Measurements from ENCODE around the gene MIA2. TPM values are rescaled to one million over a fixed set of nuclear protein-coding genes. Genes with fewer than 3 reads are reported as not detected.
"Not testable (repeated sequence)": the region's sequence is repeated elsewhere in the genome, so short reads cannot be mapped to it uniquely, and the experiment has no call there.

MIA2 gene
- 10 to 100 TPM; 13.8 to 19.4 (median 16.7) TPM for total RNA-seq

GRCh38 chr14:39233680-39234326 is at the start of gene MIA2:
TSS of gene MIA2 (plus strand) at chr14:39233915. CDS start at chr14:39234115, 200 bp downstream.
- DNase-seq (ENCODE audit: low spot score) (no peak), ATAC-seq (ENCODE audit: low FRiP score) (no peak)
- TF ChIP-seq CTCF (IDR thresholded peaks at IDR 0.05), result no peak

GRCh38 chr14:39184628-39185255 is 49.0 kb upstream of the MIA2 start:
- DNase-seq (ENCODE audit: low spot score) (no peak), ATAC-seq (ENCODE audit: low FRiP score) (no peak)
- no peak for TF ChIP-seq CTCF (IDR thresholded peaks at IDR 0.05)

- DNase-seq (ENCODE audit: low spot score) (no peak), ATAC-seq (ENCODE audit: low FRiP score) (no peak)
- no peak for TF ChIP-seq CTCF (IDR thresholded peaks at IDR 0.05)
Observed at GRCh38 chr14:39185256-39186049, 48.3 kb upstream of the MIA2 start.

GRCh38 chr14:39186941-39187525 is 46.7 kb upstream of the MIA2 start:
- DNase-seq (ENCODE audit: low spot score) (no peak), ATAC-seq (ENCODE audit: low FRiP score) (no peak)
- no peak for TF ChIP-seq CTCF (IDR thresholded peaks at IDR 0.05)

GRCh38 chr14:39203659-39204606 is 29.8 kb upstream of the MIA2 start:
- ATAC-seq (ENCODE audit: low FRiP score), result no peak
- no peak for DNase-seq (ENCODE audit: low spot score)
- TF ChIP-seq CTCF (IDR thresholded peaks at IDR 0.05), result no peak

- not testable (repeated sequence) for ATAC-seq (ENCODE audit: low FRiP score); DNase-seq (ENCODE audit: low spot score)
Observed at GRCh38 chr14:39207430-39207829, 26.3 kb upstream of the MIA2 start.

All from omental fat pad (tissue), 4 donors.